CD14-positive monocyte (primary cell): ENCODE data around the gene LRRC4. TPM values are rescaled to one million over a fixed set of nuclear protein-coding genes. Genes with fewer than 3 reads are reported as not detected.
A peak's percentile ranks its signal among the peaks of the same experiment; 100 is the strongest.

Experiments
- DNase-seq, 3 donors: peaks; one replicate each; pipeline ENCODE4 v3.0.0-alpha.2; 2011 to 2022
- H2AFZ ChIP-seq: 2 replicates; pipeline ENCODE4 v1.6.0; 2012; ENCODE audit warnings: mild to moderate bottlenecking, low read depth, low read length, inconsistent platforms; ENCODE audit not compliant: insufficient read depth, poor library complexity, severe bottlenecking
- H3K27ac ChIP-seq, 2 donors: 1 replicate in 1 of 2; 2 replicates in 1 of 2; pipeline ENCODE4 v1.5.1; 2012 to 2013; ENCODE audit warnings: low read length in 2 of 2, control low read depth in 1 of 2, inconsistent platforms in 1 of 2, low read depth in 1 of 2, mild to moderate bottlenecking in 1 of 2
- H3K27me3 ChIP-seq, 2 donors: one replicate each; pipeline versions ENCODE4 v1.6.0 to v1.6.1; 2011 to 2013; ENCODE audit warnings: low read length in 2 of 2; ENCODE audit not compliant: control insufficient read depth in 2 of 2, insufficient read depth in 2 of 2
- H3K36me3 ChIP-seq, 2 donors: replicated peaks in 1 of 2; 1 replicate in 1 of 2; 2 replicates in 1 of 2; pipeline versions ENCODE4 v1.5.1 to v1.6.1; 2012 to 2013; ENCODE audit warnings: low read length in 2 of 2, control low read depth in 1 of 2, inconsistent platforms in 1 of 2, mild to moderate bottlenecking in 1 of 2; ENCODE audit not compliant: insufficient read depth in 2 of 2, control insufficient read depth in 1 of 2
- H3K4me1 ChIP-seq, 2 donors: 1 replicate in 1 of 2; 2 replicates in 1 of 2; pipeline versions ENCODE4 v1.5.1 to v1.6.1; 2012 to 2013; ENCODE audit warnings: low read length in 2 of 2, control low read depth in 1 of 2, inconsistent platforms in 1 of 2, mild to moderate bottlenecking in 1 of 2, moderate library complexity in 1 of 2; ENCODE audit not compliant: insufficient read depth in 2 of 2, control insufficient read depth in 1 of 2
- H3K4me2 ChIP-seq: replicated peaks from 2 replicates; pipeline ENCODE3; 2012; ENCODE audit warnings: low read length, moderate library complexity, mild to moderate bottlenecking; ENCODE audit not compliant: poor library complexity, severe bottlenecking; ENCODE audit errors: extremely low read depth
- H3K4me3 ChIP-seq, 3 experiments: fragments of 200-600 bp in 1 of 3; sonication (generic) in 1 of 3; replicated peaks in 1 of 3; 1 replicate in 2 of 3; 2 replicates in 1 of 3; pipeline ENCODE4 v1.5.1; 2011 to 2013; ENCODE audit warnings: low read length in 3 of 3, mild to moderate bottlenecking in 3 of 3, control low read depth in 2 of 3, low read depth in 2 of 3, inconsistent platforms in 1 of 3, moderate library complexity in 1 of 3
- H3K79me2 ChIP-seq: 2 replicates; pipeline ENCODE4 v1.6.0; 2012; ENCODE audit warnings: mild to moderate bottlenecking, control low read depth, inconsistent platforms, low read length, moderate library complexity; ENCODE audit not compliant: insufficient read depth
- H3K9ac ChIP-seq: 2 replicates; pipeline ENCODE4 v1.6.0; 2017; ENCODE audit warnings: low read length, mild to moderate bottlenecking; ENCODE audit not compliant: insufficient read depth, poor library complexity, severe bottlenecking
- H3K9me3 ChIP-seq, 2 donors: replicated peaks in 1 of 2; 1 replicate in 1 of 2; 2 replicates in 1 of 2; pipeline versions ENCODE4 v1.5.1 to v1.6.1; 2012 to 2013; ENCODE audit warnings: low read length in 2 of 2, control low read depth in 1 of 2; ENCODE audit not compliant: control insufficient read depth in 1 of 2, insufficient read depth in 1 of 2
- H4K20me1 ChIP-seq: 2 replicates; pipeline ENCODE4 v1.6.0; 2012; ENCODE audit warnings: mild to moderate bottlenecking, low read length, control low read depth, moderate library complexity; ENCODE audit not compliant: insufficient read depth
- H3K27ac Mint-ChIP-seq, 7 donors: one replicate each; pipeline ENCODE4 v1.8.0; 2020; ENCODE audit warnings: mild to moderate bottlenecking in 7 of 7, mixed read lengths in 7 of 7, moderate library complexity in 6 of 7, inconsistent platforms in 2 of 7
- H3K27me3 Mint-ChIP-seq, 3 donors: one replicate each; pipeline ENCODE4 v1.8.0; 2021 to 2022; ENCODE audit warnings: low read depth in 3 of 3, mild to moderate bottlenecking in 3 of 3, mixed read lengths in 3 of 3, moderate library complexity in 3 of 3, inconsistent platforms in 1 of 3
- H3K36me3 Mint-ChIP-seq, 2 donors: one replicate each; pipeline ENCODE4 v1.8.0; 2020; ENCODE audit warnings: mixed read lengths in 2 of 2, inconsistent platforms in 1 of 2, mild to moderate bottlenecking in 1 of 2
- H3K4me1 Mint-ChIP-seq: one replicate; pipeline ENCODE4 v1.8.0; 2020; ENCODE audit warnings: mild to moderate bottlenecking, mixed read lengths
- H3K4me3 Mint-ChIP-seq, 2 donors: one replicate each; pipeline ENCODE4 v1.8.0; 2020; ENCODE audit warnings: mild to moderate bottlenecking in 2 of 2, mixed read lengths in 2 of 2, moderate library complexity in 1 of 2
- H3K9me3 Mint-ChIP-seq, 7 donors: one replicate each; pipeline ENCODE4 v1.8.0; 2020 to 2022; ENCODE audit warnings: mixed read lengths in 7 of 7, mild to moderate bottlenecking in 6 of 7, moderate library complexity in 6 of 7, inconsistent platforms in 2 of 7
- WGBS: methylation state at CpG from one replicate; pipeline ENCODE4 v1.1.5; 2013; ENCODE audit warnings: missing lambda C conversion rate; ENCODE audit not compliant: insufficient coverage; 5-methylcytosine and 5-hydroxymethylcytosine counted together
- intact Hi-C, 2 donors: fragments of 100-400 bp; cut with micrococcal nuclease; formaldehyde crosslinking; loops; one replicate each; pipeline versions ENCODE4 v1.15.0 to v1.15.1; 2023
- polyA minus RNA-seq: library from RNA; depleted of rRNA, polyadenylated mRNA; stranded (reverse); fragments of >200 nt; gene quantifications from 2 replicates; pipeline ENCODE4 v1.2.3, GENCODE V29; 2012
- polyA plus RNA-seq, 3 donors: library from polyadenylated mRNA; depleted of rRNA in 1 of 3; unstranded in 2 of 3; stranded (reverse) in 1 of 3; fragments of 300-500 nt in 2 of 3; fragments of >200 nt in 1 of 3; fragmentation: Illumina TruSeq in 2 of 3; gene quantifications; 1 replicate in 2 of 3; 2 replicates in 1 of 3; pipeline ENCODE4 v1.2.3, GENCODE V29; 2012 to 2021
- total RNA-seq, 12 experiments: library from RNA in 1 of 12; stranded (reverse) in 1 of 12; fragments of 120-200 nt in 1 of 12; gene quantifications; one replicate each; pipeline ENCODE4 v1.2.4 and lab custom pipeline; 2013 to 2026; ENCODE audit warnings: mixed read lengths in 6 of 12, inconsistent platforms in 1 of 12
- TF ChIP-seq, protein P1 (sequence below): fragments of 200-600 bp; IDR thresholded peaks from one replicate; pipeline ENCODE4 v1.8.0; 2022; ENCODE audit warnings: antibody characterized with exemption, mild to moderate bottlenecking

Gene LRRC4, protein sequence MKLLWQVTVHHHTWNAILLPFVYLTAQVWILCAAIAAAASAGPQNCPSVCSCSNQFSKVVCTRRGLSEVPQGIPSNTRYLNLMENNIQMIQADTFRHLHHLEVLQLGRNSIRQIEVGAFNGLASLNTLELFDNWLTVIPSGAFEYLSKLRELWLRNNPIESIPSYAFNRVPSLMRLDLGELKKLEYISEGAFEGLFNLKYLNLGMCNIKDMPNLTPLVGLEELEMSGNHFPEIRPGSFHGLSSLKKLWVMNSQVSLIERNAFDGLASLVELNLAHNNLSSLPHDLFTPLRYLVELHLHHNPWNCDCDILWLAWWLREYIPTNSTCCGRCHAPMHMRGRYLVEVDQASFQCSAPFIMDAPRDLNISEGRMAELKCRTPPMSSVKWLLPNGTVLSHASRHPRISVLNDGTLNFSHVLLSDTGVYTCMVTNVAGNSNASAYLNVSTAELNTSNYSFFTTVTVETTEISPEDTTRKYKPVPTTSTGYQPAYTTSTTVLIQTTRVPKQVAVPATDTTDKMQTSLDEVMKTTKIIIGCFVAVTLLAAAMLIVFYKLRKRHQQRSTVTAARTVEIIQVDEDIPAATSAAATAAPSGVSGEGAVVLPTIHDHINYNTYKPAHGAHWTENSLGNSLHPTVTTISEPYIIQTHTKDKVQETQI
- 2.7 TPM for total RNA-seq (2013)
- polyA plus RNA-seq: 1 to 10 TPM in 1 of 3 donors, under 1 TPM in 2; 0.12 to 3.3 (median 0.91) TPM
- 4.2 and 7.0 TPM in 2 replicates for polyA minus RNA-seq
- total RNA-seq (lab: John Stamatoyannopoulos, UW): 2.1 to 24.9 (median 6.0) reads per million in 11 experiments

DNA sequence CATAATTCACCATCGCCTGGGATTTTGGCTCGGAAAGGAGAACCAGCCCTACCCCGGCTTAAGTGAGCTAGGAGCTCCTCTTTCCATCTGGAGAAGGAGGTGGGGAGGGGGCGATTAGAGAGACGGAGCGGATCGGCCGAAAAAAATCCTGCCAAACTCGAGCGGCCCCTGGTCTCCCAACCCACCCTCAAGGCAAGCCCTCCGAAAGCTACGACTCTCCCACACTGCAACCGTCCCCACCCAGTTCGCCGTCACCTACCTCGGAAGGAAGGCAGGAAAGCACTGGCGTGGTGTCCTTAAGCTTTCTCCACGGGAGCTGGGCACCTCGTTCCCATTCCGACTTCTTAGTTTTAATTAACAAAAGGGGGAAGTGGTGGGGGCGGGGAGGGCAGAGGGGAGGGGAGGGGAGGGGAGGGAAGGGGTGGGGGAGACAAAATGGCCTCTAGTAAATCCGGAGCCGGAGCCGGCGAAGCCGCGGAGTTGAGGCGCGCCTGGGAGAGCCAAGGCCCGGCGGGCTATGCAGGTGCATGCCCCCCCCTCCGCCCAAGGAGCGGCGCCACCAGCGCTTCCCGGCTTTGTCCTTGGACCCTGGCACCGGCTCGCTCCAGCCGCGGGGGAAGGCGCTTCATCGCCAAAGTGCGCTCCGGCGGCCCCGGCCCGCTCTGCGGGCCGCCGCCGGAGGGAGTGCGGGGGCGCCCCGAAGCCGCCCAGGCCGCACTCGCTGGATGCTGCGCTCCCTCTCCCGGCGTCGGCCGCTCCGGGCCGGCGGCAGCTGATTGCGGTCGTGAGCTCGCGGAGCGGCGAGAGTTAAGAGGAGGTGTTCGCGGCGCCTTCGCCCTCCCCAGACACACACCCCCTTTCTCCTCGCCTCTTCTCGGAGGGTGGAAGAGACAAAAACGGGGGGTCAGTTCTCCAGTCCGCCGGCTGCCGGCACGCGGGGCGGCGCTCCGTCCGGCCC lies at the start of gene LRRC4:
Gene LRRC4, minus strand, starts transcription at position 784 of the 958 bp plus-strand sequence. CDS start 797 bp downstream, outside the sequence.
- TF ChIP-seq, protein P1, sequence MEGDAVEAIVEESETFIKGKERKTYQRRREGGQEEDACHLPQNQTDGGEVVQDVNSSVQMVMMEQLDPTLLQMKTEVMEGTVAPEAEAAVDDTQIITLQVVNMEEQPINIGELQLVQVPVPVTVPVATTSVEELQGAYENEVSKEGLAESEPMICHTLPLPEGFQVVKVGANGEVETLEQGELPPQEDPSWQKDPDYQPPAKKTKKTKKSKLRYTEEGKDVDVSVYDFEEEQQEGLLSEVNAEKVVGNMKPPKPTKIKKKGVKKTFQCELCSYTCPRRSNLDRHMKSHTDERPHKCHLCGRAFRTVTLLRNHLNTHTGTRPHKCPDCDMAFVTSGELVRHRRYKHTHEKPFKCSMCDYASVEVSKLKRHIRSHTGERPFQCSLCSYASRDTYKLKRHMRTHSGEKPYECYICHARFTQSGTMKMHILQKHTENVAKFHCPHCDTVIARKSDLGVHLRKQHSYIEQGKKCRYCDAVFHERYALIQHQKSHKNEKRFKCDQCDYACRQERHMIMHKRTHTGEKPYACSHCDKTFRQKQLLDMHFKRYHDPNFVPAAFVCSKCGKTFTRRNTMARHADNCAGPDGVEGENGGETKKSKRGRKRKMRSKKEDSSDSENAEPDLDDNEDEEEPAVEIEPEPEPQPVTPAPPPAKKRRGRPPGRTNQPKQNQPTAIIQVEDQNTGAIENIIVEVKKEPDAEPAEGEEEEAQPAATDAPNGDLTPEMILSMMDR: no peak
- Histone ChIP-seq H3K36me3 (peaks cover 3 to 30% of the 10 kb centered on the region in 2 donors), H3K4me1 (peaks cover 53 to 57% of the 10 kb centered on the region in 2 donors), H3K27me3 (peaks cover 5 to 8% of the 10 kb centered on the region in 2 donors), H2AFZ (peak within 1 kb of the TSS; percentile 78), H3K79me2 (peaks cover 46% of the 10 kb centered on the region), H3K9me3 (no peaks in the 10 kb centered on the region), H4K20me1 (peaks cover 77% of the 10 kb centered on the region), H3K4me3 (peak within 1 kb of the TSS; percentile 35 to 78 (median 72)), H3K27ac (no peak within 1 kb of the TSS), H3K4me2 (peak within 1 kb of the TSS; percentile 81), H3K9ac (peak within 1 kb of the TSS; percentile 57)
- H3K4me3 Mint-ChIP-seq: peak within 1 kb of the TSS; percentile 87 to 90
- H3K4me1 Mint-ChIP-seq: peaks cover 54% of the 10 kb centered on the region
- peaks cover 27 to 28% of the 10 kb centered on the region in 2 donors for H3K36me3 Mint-ChIP-seq
- H3K27ac Mint-ChIP-seq: peak within 1 kb of the TSS in 4 of 7 donors; percentile 49 to 88 (median 75)
- peak; percentile 29 to 35 (median 34) for DNase-seq
- intact Hi-C loops: loop anchor here in 1 of 2 donors (10.0 kb wide), 1 partner anchor 184 kb away; no protein-coding TSS in a partner anchor
- peaks cover 0 to 4% (median 0%) of the 10 kb centered on the region in 7 donors for H3K9me3 Mint-ChIP-seq
- H3K27me3 Mint-ChIP-seq: peaks cover 9 to 34% (median 21%) of the 10 kb centered on the region in 3 donors
- 6% methylated on average over 71 of the region's 87 CpGs for WGBS
